Mucosa of descending colon (tissue), 3 donors: ENCODE data around the gene TDG. TPM values are rescaled to one million over a fixed set of nuclear protein-coding genes. Genes with fewer than 3 reads are reported as not detected.
"Not testable (repeated sequence)": the region's sequence is repeated elsewhere in the genome, so short reads cannot be mapped to it uniquely, and the experiment has no call there.

Experiments used
- ATAC-seq: fragments of 200-7000 bp; cut with Tn5 transposase; one replicate; pipeline ENCODE4 v1.9.1; 2020; ENCODE audit warnings: mild to moderate bottlenecking, moderate library complexity
- DNase-seq, 3 donors: peaks; one replicate each; pipeline ENCODE4 v3.0.0-alpha.2; 2020
- H3K36me3 ChIP-seq: fragments of 200-600 bp; one replicate; pipeline ENCODE4 v1.8.0; 2021; ENCODE audit warnings: low read depth, mild to moderate bottlenecking
- H3K4me1 ChIP-seq: fragments of 200-600 bp; one replicate; pipeline ENCODE4 v1.8.0; 2021; ENCODE audit warnings: low read depth, mild to moderate bottlenecking
- H3K4me3 ChIP-seq: fragments of 200-600 bp; one replicate; pipeline ENCODE4 v1.8.0; 2021; ENCODE audit warnings: mild to moderate bottlenecking
- H3K9me3 ChIP-seq: fragments of 200-600 bp; one replicate; pipeline ENCODE4 v1.8.0; 2021; ENCODE audit warnings: mild to moderate bottlenecking
- CTCF ChIP-seq: fragments of 200-600 bp; IDR thresholded peaks from one replicate; pipeline ENCODE4 v1.8.0; 2022; ENCODE audit warnings: antibody characterized with exemption, mild to moderate bottlenecking
- intact Hi-C, 2 donors: fragments of 100-400 bp; cut with DNase I in 1 of 2; cut with micrococcal nuclease in 1 of 2; formaldehyde crosslinking; loops; one replicate each; pipeline versions ENCODE4 v1.11.0 to v1.11.1; 2022; cut with DNase I, micrococcal nuclease
- total RNA-seq, 3 donors: library from RNA; stranded (reverse); fragmentation: NEBNext Ultra II Directional in 2 of 3; extraction: Animal tissue kit (Norgen Biotek cat#: 25700) in 2 of 3; gene quantifications; one replicate each; pipeline versions ENCODE4 v1.2.1 to v1.2.4, GENCODE V29; 2021 to 2023
- donor health status: DM: no; HTN: no; CAD: no; lungs with moderate emphysema.
- donor health status: DM: no; HTN: no; CAD: no.
- donor health status: DM: no; HTN: yes; CAD: no.

Gene TDG
- total RNA-seq, 3 donors from 2014 or later = 23.5 to 29.2 (median 27.7) TPM

- no peak overlapping the region for H3K4me3 ChIP-seq
- H3K36me3 ChIP-seq = no peaks in the 10 kb centered on the region
- H3K4me1 ChIP-seq = no peaks in the 10 kb centered on the region
- no peaks in the 10 kb centered on the region for H3K9me3 ChIP-seq
- intact Hi-C loops = no loop called here
- DNase-seq = no peak
- TF ChIP-seq CTCF = no peak
- no peak for ATAC-seq
Measured at GRCh38 chr12:104010606-104011169, 45.0 kb downstream of the TDG start.

DNA sequence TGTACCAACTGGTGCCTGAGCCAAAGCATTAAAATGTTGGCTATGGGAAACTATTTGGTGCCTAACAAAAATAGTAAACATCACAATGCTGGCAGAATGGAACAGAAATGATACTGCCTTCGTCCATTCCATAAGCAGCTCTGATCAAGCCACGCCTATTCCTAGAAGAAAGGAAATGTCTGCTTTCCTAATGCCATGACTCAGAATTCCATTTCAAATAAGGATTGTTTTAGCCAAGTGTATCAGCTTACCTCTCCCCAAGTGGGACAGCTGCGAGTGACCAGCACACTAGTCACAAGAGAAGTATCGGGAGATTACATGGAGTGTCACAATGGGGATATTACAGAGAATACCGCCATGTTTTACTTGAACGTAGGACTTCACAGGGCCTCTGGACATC lies 45.6 kb downstream of the TDG start:
- intact Hi-C loops = no loop called here
- H3K4me1 ChIP-seq = no peaks in the 10 kb centered on the region
- ATAC-seq (no peak), DNase-seq (no peak)
- H3K9me3 ChIP-seq = no peaks in the 10 kb centered on the region
- no peaks in the 10 kb centered on the region for H3K36me3 ChIP-seq
- H3K4me3 ChIP-seq = no peak overlapping the region
- no peak for TF ChIP-seq CTCF

DNA sequence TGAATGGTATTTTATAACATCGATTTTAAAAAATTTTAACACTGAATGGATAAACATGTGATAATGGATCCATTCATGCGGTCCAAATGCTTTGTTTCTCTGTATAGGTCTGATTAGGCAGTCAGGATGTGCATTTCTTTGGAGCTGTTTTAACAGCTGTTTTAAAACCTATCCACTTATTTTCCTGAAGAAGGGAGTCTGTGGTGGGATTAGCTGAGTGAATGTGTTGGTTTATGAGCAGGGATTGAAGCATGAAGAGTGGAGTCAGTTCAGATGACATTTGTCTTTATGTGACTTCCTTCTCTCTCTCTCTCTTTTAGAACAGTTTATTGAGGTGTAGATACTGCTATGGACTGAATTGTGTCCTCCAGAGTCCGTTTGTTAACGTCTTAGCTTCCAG lies 46.7 kb downstream of the TDG start:
- H3K36me3 ChIP-seq = no peaks in the 10 kb centered on the region
- no peak for TF ChIP-seq CTCF
- H3K4me1 ChIP-seq = no peaks in the 10 kb centered on the region
- no peak overlapping the region for H3K4me3 ChIP-seq
- no peaks in the 10 kb centered on the region for H3K9me3 ChIP-seq
- intact Hi-C loops = no loop called here
- ATAC-seq (no peak), DNase-seq (no peak)

- ATAC-seq, H3K4me3 ChIP-seq, H3K9me3 ChIP-seq, H3K36me3 ChIP-seq, DNase-seq, intact Hi-C loops, H3K4me1 ChIP-seq: not testable (repeated sequence)
Measured at GRCh38 chr12:104021862-104022261, 56.2 kb downstream of the TDG start.

GRCh38 chr12:104022786-104023185 lies 57.1 kb downstream of the TDG start:
- Histone ChIP-seq H3K36me3 (no peaks in the 10 kb centered on the region), H3K4me1 (no peaks in the 10 kb centered on the region), H3K4me3 (no peak overlapping the region), H3K9me3 (no peaks in the 10 kb centered on the region)
- no peak for ATAC-seq
- DNase-seq = no peak
- no peak for TF ChIP-seq CTCF
- intact Hi-C loops = no loop called here

- ATAC-seq = no peak
- Histone ChIP-seq H3K4me1 (no peaks in the 10 kb centered on the region), H3K9me3 (no peaks in the 10 kb centered on the region), H3K4me3 (no peak overlapping the region), H3K36me3 (no peaks in the 10 kb centered on the region)
- intact Hi-C loops = no loop called here
- no peak for DNase-seq
- TF ChIP-seq CTCF = no peak
Measured at GRCh38 chr12:104023710-104024109, 58.0 kb downstream of the TDG start.
